ENCODE measurements around the gene CKAP5.

Gene CKAP5

DNA sequence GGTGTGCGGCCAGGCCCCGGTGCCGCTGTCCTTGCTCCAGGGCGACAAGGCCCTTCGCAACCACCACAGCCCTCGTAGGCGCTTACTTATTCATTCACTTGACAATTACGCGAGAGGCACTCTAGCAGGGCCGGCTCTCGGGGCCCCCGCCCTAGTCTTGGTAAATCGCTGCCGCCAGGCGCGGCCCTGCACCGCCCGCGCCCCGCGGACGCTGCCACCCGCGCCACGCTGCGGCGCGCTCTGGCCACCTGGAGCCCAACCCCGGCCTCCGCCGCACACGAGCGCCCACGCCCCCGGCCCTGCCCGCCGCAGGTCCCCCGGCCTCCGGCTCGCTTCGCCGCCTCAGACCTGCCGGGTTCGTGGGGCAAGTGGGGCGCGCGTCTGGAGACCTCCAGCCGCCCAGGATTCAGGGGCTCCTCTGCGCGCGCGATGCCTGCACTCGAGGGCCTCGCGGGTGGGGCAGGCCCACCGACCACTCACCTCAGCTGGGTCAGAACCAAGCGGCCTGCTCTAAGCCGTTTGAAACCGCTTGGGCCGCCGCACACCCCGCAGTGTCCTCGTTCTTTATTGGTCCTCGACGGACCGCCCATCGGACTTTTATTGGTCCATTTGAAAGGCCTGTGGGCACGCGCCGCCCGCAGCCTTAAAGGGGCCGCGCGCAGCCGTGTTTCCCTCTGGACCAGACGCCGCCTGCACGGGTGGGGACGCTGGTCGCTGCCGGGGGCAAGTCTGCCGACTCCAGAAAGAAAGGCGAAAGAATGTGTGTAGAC lies at the start of gene CKAP5:
Gene CKAP5 (minus strand): TSS at position 541 of the 770 bp plus-strand sequence. CDS start 25,049 bp downstream, outside the sequence.
- FAIRE-seq, result no peak

- no peak for FAIRE-seq
Observed at GRCh38 chr11:46895821-46896220, 49.7 kb upstream of the CKAP5 start.

DNA sequence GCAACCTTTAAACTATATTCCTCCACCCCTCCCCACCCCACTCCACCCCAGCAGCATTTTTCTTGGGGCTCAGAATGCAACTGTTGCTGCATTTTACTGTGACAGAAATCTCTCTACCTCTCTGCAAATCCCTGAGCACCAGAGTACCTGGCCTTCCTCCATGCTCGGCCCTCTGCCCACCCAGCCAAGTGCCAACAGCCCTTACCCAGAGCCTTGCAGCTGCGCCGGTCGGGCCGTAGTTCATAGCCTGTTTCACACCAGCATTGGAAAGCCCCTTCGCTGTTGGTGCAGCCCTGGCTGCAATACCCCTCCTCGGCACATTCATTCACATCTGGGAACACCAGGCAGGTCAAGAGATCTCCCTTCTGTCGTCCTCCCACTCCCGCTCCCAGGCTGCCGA lies 48.9 kb upstream of the CKAP5 start:
- no peak for FAIRE-seq

- no peak for FAIRE-seq
Observed at GRCh38 chr11:46894506-46894905, 48.4 kb upstream of the CKAP5 start.

DNA sequence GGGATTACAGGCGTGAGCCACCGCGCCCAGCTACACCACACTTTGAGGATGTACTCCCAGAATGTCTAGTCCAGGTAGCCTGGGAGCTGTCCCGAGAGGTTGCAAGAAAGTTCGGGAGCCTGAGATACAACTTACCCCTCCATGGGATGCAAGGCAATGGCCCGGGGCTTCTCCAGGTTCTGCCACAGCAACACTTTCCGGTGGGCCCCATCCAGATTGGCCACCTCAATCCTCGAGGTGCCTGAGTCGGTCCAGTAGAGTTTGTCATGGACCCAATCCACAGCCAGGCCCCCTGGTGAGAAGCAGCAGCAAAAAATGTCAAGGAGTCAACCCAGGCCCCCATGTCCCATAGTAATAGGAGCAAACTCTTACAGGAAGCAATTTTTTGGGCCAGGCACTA lies 46.8 kb upstream of the CKAP5 start:
- FAIRE-seq, result no peak

DNA sequence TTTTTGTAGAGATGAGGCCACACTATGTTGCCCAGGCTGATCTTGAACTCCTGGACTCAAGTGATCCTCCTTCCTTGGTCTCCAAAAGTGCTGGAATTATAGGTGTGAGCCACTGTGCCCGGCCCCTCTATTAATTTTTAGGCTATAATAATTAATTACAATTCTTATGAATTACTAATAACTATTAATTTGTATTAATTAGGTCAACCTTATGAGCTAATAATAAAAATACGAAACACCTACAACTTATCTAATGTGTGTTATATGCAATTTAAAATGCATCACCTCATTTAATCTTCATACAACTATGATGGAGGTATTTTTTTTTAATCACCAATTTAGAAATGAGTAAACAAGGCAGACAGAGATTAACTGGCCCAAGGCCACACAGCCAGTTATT lies 46.0 kb upstream of the CKAP5 start:
- no peak for FAIRE-seq

DNA sequence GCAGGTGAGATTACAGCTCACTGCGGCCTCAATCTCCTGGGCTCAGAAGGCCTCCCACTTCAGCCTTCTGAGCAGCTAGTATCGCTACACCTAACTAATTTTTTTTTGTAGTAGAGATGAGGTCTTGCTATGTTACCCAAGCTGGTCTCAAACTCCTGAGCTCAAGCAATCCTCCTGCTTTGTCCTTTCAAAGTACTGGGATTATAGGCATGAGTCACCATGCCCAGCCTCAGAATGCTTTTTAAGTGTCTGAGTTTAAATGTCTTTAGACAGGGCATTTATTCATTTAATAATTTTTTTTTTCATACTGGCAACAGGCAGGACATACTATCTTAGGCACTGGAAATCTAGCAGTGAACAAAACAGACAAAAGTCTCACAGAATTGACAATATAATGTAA lies 44.6 kb upstream of the CKAP5 start:
- no peak for FAIRE-seq

- no peak for FAIRE-seq
Observed at GRCh38 chr11:46889689-46890475, 43.8 kb upstream of the CKAP5 start.

DNA sequence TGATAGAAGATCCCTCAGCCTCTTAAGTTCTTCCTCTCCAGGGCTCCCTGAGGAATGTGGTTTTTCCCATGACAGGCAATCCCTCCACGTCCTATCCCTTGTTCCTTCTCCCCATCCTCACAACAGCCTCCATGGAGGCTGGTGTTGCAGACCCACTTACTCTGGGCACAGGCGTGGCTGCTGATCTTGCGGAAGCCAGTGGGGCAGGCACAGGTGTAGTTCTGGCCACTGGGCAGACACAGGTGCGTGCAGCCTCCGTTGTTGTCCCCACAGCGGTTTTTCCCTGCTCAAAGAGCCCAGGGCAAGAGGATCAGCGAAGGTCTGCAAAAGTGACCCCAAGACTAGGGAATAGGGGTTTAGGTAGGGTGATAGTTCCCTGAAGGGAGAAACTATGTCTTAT lies 43.2 kb upstream of the CKAP5 start:
- no peak for FAIRE-seq

DNA sequence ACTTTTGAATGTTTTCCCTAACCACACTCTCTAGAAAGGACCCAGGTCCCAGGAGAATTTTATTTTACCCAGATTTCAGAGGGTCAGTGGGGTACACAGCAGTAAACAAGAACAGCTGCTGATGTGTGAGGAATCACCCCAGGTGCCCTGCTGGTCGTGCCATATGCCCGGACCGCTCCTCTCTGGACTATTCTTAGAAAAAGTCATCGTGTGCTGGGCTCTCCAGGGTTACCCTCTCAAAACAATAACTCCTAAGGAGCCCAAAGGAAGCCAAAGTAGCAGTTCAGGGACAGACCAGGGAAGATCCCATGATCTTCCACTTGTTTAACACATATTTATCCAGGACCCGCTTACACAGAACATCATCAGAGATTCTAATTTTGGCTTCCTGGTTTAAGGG lies 42.6 kb upstream of the CKAP5 start:
- FAIRE-seq, result no peak

DNA sequence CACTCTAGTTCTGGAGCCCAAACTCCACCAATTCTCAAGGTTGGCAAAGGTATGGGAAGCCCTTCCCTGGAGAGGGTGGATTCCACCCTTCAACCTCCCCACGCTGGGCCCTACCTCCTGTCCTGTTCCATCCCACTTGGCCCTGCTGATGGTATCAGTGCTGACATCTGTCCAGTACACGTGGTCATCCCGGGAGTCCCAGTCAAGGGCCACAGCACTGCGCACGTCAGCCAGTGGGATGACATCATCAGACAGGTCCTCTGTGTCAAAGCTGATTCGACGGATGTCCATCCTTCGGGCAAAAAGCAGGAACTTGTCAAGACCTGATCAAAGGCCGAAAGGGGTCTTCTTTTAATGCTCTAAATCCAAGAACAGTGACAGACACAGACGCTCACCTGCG lies 40.1 kb upstream of the CKAP5 start:
- no peak for FAIRE-seq

DNA sequence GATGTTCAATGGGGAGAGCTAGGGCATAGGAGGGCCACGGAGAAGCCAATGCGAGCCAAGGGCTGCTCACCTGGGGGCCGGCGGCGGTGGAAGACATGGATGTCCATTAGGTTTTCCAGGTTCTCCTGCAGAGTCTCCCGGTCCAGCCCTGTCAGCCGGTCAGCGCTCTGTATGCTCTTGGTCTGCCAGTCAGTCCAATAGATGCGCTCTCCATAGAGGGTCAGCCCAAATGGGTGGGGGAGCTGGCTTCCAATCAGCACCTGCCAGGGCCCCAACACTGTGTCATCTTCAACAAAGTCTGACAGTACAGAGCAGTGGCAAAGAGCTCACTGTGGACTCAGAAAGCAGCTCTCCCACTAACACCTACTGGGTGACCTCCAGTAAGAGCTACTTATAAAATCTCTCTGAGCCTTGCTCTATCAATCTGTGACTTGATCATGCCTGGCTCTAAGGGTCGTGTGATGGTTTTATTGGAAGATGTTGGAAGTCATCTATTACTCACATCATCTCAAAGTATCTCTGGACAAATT lies 33.0 kb upstream of the CKAP5 start:
- no peak for FAIRE-seq

- no peak for FAIRE-seq
Observed at GRCh38 chr11:46877580-46877979, 31.5 kb upstream of the CKAP5 start.

DNA sequence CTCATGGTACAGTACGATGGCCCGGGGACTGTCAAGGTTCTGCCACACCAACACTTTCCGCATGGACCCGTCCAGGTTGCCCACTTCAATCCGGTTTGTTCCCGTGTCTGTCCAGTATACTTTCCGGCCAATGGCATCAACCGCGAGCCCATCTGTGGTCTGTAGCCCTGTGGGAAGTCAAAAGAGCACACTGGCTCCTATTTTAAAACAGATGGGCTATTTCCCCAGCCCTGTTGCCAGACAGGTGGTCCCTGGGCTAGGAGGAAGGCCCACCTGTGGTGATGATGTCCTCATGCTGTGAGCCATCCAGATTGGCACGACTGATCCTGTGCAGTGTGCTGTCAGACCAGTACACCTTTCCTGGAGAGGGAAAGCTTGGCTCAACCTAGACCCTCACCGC lies 30.4 kb upstream of the CKAP5 start:
- FAIRE-seq, result no peak

DNA sequence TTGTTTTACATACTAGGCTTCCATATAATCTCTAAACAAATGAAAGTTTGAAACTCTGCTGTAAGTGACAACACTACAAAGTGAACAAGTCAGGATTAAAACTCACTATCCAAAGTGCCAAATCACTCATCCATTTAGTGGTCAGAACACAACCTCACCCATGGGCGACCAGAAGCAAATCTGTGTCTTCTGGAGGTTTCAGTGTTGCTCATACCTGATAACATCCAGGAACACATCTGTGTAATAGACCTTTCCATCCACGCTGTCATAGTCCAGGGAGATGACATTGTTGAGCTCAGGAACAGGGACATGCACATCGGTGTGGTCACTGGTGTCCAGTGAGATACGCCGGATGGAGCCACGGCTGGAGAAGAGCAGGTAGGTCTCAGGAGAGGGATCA lies 28.5 kb upstream of the CKAP5 start:
- no peak for FAIRE-seq

DNA sequence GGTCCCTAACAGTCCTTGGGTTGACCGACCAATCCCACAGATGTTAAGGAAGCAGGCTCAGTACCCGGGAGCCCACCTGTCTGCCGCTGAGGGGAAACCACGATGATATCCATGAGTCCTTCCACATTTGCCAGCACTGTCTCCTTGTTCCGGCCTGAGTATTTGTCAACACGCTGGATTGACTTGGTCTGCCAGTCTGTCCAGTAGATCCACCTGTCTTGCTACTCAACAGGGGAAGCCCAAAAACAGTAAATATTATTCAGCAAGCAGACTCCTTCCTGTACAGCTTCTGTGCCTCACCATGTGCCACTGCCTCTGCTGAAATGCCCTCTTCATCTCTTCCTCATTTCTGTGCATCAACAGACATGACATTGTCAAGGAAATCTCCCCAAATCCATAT lies 22.8 kb upstream of the CKAP5 start:
- no peak for FAIRE-seq

GRCh38 chr11:46865340-46865739 lies 19.3 kb upstream of the CKAP5 start:
- no peak for FAIRE-seq

DNA sequence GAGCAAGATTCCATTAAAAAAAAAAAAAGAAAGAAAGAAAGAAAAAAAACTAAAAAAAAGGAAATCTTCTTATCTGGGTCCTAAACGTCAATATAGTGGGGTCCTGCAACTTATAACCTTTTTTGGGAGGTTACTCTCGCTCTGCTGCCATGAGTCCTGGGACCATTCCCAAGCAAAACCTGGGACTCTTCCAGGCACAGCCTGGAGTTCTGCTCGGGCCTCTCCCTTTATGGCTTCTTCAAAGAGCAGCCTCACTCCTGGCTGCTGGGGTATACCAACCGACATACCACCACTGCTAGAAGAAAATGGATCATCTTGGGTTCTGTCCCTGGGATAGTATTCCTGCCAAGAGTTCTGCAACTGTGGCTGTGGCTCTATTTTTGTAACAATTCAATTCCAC lies 14.1 kb upstream of the CKAP5 start:
- no peak for FAIRE-seq

DNA sequence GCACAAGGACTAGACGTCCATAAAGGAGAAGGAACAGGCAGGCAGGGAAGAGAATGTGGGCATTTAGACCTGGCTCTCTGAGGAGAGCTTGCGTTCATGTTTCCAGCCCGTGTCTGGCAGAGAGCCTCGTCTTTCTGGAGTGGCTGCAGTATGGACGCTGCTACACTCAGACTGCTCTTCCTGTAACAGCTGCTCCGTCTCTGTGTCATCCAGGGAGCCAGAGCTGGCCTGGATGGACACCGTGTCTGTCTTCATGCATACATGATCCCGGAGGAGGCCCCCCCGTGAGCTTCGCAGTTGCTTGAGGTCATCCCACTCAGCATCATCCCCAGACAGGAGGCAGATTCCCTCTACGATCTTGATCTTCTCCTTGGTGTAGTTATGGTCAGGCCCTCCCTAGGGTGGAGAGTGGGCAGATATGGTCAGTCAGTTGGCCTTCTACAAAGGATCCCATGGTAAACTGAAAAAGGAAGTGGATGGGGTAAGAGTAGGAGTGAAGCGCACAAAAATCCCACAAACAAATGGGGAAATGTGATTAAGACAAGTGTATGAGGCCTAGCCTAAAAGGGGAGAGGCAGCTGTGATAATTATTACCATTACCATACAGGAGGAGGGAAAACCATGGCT lies 13.0 kb upstream of the CKAP5 start:
- no peak for FAIRE-seq

- FAIRE-seq, result no peak
Observed at GRCh38 chr11:46857666-46858065, 11.6 kb upstream of the CKAP5 start.

- FAIRE-seq, result no peak
Observed at GRCh38 chr11:46856605-46857343, 10.7 kb upstream of the CKAP5 start.

GRCh38 chr11:46855863-46856262 lies 9.8 kb upstream of the CKAP5 start:
- FAIRE-seq, result no peak

- no peak for FAIRE-seq
Observed at GRCh38 chr11:46855167-46855566, 9.1 kb upstream of the CKAP5 start.
